ENCODE results near the gene ATP1B3.

ATP1B3 gene

DNA sequence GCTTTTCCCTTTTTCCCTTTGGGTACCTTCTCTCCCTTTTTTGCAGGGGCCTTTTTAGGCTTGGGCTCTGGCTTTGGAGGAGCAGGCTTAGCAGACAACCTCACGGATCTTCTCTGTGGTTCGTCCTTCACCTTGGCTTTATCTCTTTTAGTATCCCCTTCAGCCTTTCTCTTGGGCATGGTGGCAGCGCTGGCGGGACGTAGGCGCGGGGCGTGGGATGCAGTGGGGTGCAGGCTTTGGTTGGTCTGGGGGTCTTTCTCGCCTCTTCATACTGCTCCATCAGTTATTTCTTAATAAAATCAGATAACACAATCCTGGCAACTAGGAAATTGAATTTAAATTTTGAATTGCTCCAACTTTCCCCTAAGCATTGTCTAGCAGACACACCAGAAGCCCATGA is 11.3 kb upstream of the ATP1B3 start:
- TF ChIP-seq, protein P1, sequence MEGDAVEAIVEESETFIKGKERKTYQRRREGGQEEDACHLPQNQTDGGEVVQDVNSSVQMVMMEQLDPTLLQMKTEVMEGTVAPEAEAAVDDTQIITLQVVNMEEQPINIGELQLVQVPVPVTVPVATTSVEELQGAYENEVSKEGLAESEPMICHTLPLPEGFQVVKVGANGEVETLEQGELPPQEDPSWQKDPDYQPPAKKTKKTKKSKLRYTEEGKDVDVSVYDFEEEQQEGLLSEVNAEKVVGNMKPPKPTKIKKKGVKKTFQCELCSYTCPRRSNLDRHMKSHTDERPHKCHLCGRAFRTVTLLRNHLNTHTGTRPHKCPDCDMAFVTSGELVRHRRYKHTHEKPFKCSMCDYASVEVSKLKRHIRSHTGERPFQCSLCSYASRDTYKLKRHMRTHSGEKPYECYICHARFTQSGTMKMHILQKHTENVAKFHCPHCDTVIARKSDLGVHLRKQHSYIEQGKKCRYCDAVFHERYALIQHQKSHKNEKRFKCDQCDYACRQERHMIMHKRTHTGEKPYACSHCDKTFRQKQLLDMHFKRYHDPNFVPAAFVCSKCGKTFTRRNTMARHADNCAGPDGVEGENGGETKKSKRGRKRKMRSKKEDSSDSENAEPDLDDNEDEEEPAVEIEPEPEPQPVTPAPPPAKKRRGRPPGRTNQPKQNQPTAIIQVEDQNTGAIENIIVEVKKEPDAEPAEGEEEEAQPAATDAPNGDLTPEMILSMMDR (IDR thresholded peaks at IDR 0.05; ENCODE audit: low read depth, low read length) = no peak

DNA sequence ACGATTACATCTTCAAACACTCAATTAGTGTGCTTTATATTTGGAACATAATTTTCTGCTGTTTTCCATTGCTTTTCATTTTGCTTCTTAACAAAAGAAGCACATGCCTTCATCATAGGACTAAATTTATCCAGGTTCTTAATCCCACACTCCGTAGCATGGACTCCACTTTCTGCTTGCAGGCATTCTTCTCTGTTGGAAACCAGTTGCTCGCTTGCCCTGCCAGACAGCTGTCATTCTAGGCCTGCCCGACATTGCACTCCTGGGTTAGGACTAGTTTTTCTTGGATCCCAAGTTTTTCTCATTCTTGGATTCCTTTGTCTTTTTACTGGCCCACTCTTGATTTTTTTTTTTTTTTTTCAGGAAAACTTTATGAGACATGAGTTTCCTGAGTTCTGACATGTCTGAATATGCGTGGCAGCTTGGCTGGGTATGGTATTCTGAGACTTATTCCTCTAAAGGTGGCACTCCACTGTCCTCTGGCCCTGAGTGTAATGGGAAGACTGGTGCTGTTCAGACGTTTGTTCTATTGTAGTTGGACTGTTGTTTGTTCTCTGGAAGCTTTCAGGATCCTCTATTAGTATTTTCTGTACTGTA is 6.3 kb upstream of the ATP1B3 start:
- TF ChIP-seq, protein P1 (IDR thresholded peaks at IDR 0.05; ENCODE audit: low read depth, low read length) = no peak
- DNase-seq (ENCODE audit: low read depth in 2 of 2) = no peak
- H3K4me3 ChIP-seq (replicated peaks in 1 of 2; ENCODE audit: low read depth in 2 of 2, low read length in 2 of 2) = no peak overlapping the region

More for the DNA sequence above, 11.3 kb upstream of the ATP1B3 start:
- DNase-seq (ENCODE audit: low read depth in 2 of 2) = no peak
- H3K4me3 ChIP-seq (replicated peaks in 1 of 2; ENCODE audit: low read depth in 2 of 2, low read length in 2 of 2) = no peak overlapping the region

DNA sequence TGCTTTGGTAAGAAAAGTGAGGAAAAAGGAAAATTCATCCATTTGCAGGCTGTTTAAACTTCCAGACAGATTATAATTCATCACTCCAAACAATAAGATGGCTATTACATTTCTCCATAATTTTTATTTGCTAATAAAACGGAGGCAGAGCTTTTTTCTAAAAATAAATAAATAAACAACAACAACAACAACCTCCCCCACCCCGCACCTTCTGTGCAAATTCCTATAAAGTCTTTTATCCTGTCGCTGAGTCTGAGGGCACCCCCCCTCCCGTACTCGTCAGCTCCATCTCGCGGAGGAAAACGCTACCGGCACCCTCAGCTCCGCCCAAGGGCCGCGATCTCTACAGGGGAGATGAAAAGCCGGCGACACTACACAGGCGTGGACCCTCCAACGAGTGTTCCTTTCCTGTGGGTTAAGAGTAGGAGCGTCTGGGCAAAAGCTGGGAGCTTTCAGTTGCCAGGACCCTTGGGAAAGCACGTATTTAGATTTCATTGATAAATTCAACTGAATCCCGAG is 1.0 kb upstream of the ATP1B3 start:
- peak overlapping the region; percentile 82 to 86 for H3K4me3 ChIP-seq (replicated peaks in 1 of 2; ENCODE audit: low read depth in 2 of 2, low read length in 2 of 2)
- TF ChIP-seq, protein P1 (IDR thresholded peaks at IDR 0.05; ENCODE audit: low read depth, low read length) = peak; percentile 95
- DNase-seq (ENCODE audit: low read depth in 2 of 2) = peak; percentile 82 to 84

DNA sequence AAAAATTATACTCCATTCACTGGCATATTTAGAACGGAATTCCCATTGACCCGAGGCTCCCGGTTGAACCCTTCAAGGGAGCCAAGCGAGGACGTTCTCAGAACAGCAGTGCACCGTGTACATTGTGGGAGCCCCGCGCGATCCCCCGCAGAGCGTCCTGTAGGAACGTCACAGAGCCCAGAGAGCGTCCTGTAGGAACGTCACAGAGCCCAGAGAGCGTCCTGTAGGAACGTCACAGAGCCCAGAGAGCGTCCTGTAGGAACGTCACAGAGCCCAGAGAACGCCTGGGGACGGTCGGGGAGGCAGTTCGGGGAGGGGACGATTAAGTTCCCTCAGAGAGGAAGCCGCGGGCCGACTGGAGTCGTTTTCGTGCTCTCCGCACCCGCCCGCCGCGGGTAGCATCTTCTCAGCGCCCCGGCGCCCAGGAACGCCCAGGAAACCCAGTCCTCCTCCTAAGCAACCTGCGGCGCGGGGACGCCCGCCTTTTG is 506 bp upstream of the ATP1B3 start:
- DNase-seq (ENCODE audit: low read depth in 2 of 2) = peak; percentile 60 to 75
- H3K4me3 ChIP-seq (replicated peaks in 1 of 2; ENCODE audit: low read depth in 2 of 2, low read length in 2 of 2) = peak overlapping the region; percentile 82 to 86
- TF ChIP-seq, protein P1 (IDR thresholded peaks at IDR 0.05; ENCODE audit: low read depth, low read length) = no peak

DNA sequence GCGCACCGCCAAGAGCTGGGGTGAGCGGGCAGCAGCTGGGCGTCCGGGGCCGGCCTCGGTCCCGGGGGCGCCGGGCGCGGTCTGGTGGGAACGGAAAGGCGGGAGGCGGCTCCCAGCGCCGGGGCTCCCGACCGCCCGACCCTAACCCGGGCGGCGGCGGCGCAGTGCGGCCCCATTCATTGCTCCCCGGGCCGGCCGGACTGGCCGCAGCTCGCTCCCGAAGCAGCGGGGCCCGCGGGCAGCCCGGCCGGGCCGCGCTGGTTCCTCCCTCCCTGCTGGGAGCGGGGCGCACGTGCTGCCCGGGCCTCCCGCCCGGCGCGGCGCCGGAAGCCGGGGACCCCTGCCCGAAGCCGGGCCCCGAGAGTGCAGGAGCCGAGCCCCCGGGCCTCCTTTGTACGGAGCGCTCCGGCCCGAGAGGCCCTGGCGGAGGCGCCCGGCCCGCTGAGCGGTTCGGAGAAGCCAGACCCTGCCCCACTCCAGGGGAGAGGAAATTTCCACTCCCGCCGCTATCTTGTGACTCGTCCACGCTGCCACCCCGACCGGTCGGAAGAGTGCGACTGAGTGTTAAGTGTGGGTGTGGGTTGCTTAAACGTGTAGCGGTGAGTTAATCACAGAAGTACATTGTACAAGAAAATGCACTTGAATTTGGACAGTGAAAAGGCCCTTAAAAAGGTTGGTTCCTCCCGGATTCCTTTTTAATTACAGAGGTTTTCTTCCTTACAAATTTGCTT is 613 bp downstream of the ATP1B3 start:
- H3K4me3 ChIP-seq (replicated peaks in 1 of 2; ENCODE audit: low read depth in 2 of 2, low read length in 2 of 2) = peak overlapping the region; percentile 70 to 82
- DNase-seq (ENCODE audit: low read depth in 2 of 2) = peak; percentile 44 to 52
- TF ChIP-seq, protein P1 (IDR thresholded peaks at IDR 0.05; ENCODE audit: low read depth, low read length) = no peak

DNA sequence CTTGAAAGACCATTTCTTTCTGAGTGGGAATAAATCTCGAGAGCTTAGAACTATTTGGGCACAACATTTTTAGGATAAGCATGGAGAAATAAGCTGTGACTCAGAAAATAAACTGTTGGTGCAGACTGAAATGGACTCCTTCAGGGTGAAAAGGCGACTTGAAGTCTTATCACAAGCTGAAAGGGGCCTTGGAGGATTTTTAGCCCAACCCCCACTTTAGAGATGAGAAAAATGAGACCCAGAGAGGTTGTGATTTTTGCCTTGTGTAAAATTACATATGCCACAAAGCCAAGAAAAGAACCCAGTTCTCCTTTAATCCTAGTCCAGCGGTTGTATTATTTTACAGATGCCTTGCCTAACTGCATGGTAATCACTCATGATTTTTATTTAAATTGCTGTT is 1.5 kb downstream of the ATP1B3 start:
- H3K4me3 ChIP-seq (replicated peaks in 1 of 2; ENCODE audit: low read depth in 2 of 2, low read length in 2 of 2) = peak overlapping the region; percentile 70 to 82
- DNase-seq (ENCODE audit: low read depth in 2 of 2) = peak; percentile 52 to 54
- TF ChIP-seq, protein P1 (IDR thresholded peaks at IDR 0.05; ENCODE audit: low read depth, low read length) = no peak
